GM19324 (cell line): Measurements from ENCODE around the gene HUNK.
"Not testable (repeated sequence)": the region's sequence is repeated elsewhere in the genome, so short reads cannot be mapped to it uniquely, and the experiment has no call there.

Experiments used
- ATAC-seq: cut with Tn5 transposase; IDR thresholded peaks from one replicate; pipeline ENCODE4 v1.9.1; 2021; ENCODE audit warnings: mild to moderate bottlenecking, moderate library complexity; ENCODE audit not compliant: unreplicated experiment, low FRiP score

Gene HUNK

DNA sequence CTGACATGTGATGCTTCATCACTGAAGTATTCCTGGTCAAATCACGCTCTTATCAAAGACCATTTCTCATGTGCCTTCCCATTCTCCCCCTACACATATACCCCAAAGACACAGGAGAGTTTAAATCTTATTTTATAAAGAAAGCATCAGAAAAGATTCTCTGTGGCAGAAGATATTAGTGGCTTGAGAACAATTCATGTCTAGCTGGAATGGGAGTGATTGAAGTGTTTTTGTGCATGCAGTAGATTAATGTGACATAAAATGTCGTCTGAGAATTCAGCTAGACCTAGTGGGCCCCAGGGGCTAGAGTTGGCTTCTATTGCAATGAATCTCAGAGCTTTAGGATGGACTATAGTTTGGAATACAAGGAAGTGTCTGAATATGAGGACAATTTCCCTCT, 163.9 kb downstream of the HUNK start:
- ATAC-seq: no peak

DNA sequence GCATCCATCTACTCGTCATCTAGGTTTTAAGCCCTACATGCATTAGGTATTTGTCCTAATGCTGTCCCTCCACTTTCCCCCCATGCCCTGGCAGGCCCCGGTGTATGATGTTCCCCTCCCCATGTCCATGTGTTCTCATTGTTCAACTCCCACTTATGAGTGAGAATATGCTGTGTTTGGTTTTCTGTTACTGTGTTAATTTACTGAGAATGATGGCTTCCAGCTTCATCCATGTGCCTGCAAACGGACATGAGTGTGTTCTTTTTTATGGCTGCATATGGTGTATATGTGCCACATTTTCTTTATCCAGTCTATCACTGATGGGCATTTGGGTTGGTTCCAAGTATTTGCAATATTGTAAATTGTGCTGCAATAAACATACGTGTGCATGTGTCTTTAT, 165.9 kb downstream of the HUNK start:
- ATAC-seq: not testable (repeated sequence)

DNA sequence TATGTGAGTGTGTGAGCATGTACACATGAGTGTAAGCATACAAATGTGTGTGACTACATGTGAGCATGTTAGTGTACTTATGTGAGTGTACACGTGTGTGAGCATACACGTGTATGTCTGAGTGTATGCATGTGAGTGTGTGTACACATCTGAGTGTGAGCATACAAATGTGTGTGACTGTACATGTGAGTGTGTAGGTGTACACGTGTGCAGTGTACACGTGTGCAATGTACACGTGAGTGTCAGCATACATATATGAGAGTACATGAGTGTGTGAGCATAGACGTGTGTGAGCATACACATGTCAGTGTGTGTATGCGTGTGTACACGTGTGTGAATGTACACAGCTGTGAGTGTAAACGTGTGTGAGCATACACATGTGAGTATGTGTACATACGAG, 170.6 kb downstream of the HUNK start:
- no peak for ATAC-seq

DNA sequence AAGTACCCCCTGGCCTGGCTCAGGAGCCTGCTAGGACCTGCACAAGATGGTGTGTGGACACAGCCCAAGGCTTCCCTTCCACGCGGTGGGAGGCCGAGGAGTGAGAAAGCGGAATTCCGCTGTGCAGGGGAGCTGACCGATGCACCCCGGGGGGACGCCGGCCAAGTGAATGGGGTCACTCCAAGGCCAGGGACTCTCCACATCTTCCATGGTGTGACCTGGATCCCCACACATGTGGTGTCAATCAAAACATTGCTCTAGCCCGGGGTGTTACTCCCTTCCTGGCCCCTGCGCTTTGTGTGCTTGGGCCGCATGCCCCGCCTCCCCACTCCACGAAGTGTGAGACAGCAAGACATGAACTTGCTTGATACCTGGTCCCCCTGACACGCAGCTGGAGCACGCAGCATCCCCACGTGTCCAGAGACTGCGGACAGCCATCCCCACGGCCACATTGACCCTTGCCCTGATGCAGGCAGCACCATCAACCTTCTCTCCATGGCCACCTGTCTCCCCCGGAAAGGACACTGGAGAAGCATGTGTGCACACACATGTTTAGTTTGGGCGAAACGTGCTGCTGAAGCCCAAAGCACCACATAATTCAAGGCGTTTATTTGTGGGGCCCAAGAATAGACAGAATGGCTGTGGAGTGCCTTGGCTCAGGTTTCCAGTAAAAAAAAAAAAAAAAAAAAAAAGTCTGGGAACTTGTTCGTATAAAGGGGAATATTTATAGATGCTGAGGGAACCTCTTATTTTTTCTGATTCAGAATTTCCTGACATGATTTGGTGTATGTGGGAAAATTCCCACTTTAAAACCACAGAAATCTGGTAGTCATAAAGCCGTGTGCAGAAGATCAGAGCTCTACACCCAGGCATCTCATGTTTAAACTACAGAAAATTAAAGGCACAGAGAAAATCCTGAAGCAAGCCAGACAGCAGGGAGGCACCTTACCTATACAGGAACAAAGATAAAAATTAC, 171.7 kb downstream of the HUNK start:
- no peak for ATAC-seq

DNA sequence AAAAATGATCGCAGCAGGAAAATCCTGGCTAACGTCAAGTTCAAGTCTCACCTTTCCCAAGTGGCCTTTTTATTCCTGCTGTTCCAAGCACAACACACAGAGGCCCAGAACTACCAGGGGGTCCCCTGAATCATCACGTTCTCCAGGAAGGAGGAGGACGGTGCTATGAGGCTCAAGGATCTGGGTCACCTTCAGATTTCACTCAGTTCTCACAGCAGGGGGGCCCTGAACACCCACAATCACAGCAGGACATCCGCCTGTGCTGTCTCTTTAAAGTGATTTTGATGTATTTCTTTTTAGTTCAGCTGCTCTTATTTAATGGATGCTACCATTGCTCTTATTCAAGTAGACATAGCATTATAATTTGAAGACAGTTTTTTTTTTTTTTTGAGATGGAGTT, 173.4 kb downstream of the HUNK start:
- ATAC-seq: no peak

DNA sequence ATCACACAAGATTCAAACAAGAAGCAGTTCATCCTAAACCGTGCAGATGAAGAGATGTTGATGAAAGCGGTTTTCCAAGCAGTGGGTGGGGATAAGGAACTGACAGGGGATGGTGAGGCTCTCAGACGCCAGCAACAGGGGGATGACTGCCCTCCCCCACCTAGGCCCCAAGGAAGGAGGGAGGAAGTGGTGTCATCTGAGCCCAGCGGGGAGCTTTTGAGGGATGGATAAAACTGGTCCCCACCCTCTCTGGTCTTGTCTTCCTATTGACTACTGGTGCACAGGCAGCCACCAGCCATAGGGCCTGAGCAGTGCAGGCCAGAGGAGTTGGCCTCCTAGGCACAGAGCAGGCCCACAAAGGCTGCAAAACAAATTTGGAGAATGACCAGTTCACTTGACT, 175.5 kb downstream of the HUNK start:
- ATAC-seq: no peak
